Measurements from ENCODE around the gene RNF141.

- TF ChIP-seq CREB1 (CRISPR knock-in tag; IDR thresholded peaks at IDR 0.05) (no peak), ZNF138 (CRISPR knock-in tag; conservative IDR thresholded peaks at IDR 0.05) (no peak), TEAD4 (CRISPR knock-in tag; IDR thresholded peaks at IDR 0.05) (no peak), CTCF (IDR thresholded peaks at IDR 0.05) (no peak), FOXK1 (CRISPR knock-in tag; IDR thresholded peaks at IDR 0.05) (no peak), NR1H2 (CRISPR knock-in tag; IDR thresholded peaks at IDR 0.05) (no peak), NR2C2 (CRISPR knock-in tag; IDR thresholded peaks at IDR 0.05) (no peak), SP1 (CRISPR knock-in tag; conservative IDR thresholded peaks at IDR 0.05) (no peak), KAT7 (CRISPR knock-in tag; IDR thresholded peaks at IDR 0.05; ENCODE audit: borderline replicate concordance) (no peak), ELF4 (CRISPR knock-in tag; IDR thresholded peaks at IDR 0.05; ENCODE audit: low read depth) (no peak), ZNF317 (CRISPR knock-in tag; IDR thresholded peaks at IDR 0.05; ENCODE audit: borderline replicate concordance, low read depth) (no peak)
- TF ChIP-seq, protein P1, sequence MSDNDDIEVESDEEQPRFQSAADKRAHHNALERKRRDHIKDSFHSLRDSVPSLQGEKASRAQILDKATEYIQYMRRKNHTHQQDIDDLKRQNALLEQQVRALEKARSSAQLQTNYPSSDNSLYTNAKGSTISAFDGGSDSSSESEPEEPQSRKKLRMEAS (CRISPR knock-in tag; IDR thresholded peaks at IDR 0.05), result no peak
- TF ChIP-seq, protein P2, sequence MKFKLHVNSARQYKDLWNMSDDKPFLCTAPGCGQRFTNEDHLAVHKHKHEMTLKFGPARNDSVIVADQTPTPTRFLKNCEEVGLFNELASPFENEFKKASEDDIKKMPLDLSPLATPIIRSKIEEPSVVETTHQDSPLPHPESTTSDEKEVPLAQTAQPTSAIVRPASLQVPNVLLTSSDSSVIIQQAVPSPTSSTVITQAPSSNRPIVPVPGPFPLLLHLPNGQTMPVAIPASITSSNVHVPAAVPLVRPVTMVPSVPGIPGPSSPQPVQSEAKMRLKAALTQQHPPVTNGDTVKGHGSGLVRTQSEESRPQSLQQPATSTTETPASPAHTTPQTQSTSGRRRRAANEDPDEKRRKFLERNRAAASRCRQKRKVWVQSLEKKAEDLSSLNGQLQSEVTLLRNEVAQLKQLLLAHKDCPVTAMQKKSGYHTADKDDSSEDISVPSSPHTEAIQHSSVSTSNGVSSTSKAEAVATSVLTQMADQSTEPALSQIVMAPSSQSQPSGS (CRISPR knock-in tag; IDR thresholded peaks at IDR 0.05; ENCODE audit: borderline replicate concordance, low read depth), result no peak
- TF ChIP-seq, protein P3, sequence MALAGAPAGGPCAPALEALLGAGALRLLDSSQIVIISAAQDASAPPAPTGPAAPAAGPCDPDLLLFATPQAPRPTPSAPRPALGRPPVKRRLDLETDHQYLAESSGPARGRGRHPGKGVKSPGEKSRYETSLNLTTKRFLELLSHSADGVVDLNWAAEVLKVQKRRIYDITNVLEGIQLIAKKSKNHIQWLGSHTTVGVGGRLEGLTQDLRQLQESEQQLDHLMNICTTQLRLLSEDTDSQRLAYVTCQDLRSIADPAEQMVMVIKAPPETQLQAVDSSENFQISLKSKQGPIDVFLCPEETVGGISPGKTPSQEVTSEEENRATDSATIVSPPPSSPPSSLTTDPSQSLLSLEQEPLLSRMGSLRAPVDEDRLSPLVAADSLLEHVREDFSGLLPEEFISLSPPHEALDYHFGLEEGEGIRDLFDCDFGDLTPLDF (CRISPR knock-in tag; IDR thresholded peaks at IDR 0.05), result no peak
These were observed 27.5 kb upstream of the RNF141 start, which contains the start of gene LYVE1 for GRCh38 chr11:10568486-10568941.

Data from WTC11 (cell line).